ENCODE data around the gene DENND2C.

The DENND2C gene, protein sequence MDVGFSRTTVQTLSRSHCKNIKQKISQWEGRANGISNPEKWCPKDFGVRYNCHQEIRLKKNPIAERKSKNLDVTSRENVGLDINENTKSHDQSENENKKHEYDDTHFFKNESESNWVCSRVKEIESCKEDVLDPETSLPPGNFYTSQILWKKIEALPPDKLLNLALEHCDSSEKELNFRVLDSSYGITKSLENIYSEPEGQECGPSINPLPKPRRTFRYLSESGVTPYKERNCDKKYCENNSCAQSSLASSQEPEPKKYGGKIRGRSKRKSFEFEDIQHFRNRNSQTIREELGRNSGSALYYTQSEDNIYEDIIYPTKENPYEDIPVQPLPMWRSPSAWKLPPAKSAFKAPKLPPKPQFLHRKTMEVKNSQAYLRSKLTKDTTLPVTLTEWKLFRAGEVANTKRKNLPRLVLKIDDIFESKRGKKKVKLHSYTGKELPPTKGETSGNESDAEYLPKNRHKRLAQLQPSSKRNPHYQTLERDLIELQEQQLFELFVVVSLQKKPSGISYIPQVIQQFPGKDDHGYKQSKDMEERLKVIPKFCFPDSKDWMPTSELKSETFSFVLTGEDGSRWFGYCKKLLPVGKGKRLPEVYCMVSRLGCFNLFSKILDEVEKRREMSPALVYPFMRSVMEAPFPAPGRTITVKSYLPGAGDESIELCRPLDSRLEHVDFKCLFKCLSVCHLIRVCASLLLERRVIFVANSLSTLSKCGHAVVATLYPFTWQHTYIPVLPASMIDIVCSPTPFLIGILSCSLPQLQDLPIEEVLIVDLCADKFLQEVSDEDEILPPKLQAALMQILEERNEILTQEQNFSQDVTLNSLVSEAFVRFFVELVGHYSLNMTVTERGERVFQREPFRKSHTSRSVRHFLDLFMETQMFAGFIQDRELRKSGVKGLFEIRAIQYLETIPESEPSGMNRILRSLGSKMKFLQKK

DNA sequence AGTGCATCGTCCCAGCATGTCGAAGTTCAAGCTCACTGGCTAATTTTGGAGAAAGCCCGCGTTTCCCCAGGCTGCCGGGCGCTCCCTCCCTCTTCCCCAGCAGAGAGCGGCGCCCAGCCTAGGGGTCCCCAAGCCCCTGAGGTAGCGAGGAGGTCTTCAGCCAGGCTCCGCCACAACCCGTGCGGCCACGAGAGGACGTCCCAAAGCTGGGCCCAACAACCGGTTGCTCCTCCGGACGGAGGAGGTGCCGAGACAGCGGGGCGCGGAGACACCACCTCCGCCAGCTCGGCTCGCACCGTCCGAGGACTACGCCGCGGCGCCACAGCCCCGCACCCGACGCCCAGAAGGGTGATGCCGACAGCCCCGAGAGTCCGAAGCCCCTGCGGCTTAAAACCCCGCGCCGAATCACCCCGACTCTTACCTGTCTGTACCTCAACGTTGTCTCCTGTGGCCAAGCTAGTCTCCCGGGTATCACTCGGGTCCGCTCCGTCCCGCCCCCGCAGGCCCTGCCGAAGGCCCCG is at the start of gene DENND2C:
Gene DENND2C (minus strand): TSS at position 488 of the 521 bp plus-strand sequence. CDS start 44,065 bp downstream, outside the sequence.
- DNase-seq: no peak

DNA sequence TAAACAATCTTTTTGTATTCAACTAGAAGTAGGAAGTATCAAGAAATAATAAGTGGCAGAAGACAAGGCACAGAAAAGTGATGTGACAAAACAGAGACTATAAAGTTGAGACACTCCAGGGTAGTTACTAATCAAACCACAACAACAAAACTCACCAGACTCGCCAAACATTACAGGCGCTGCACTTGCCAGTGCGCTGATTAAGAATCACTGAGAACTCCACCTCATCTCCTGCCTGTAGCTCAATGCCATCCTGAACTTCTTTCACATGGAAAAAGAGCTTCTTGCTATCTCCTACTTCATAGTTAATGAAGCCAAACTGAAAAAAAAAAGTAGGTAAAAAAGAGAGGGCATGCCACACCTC is 49.6 kb upstream of the DENND2C start:
- DNase-seq: no peak

DNA sequence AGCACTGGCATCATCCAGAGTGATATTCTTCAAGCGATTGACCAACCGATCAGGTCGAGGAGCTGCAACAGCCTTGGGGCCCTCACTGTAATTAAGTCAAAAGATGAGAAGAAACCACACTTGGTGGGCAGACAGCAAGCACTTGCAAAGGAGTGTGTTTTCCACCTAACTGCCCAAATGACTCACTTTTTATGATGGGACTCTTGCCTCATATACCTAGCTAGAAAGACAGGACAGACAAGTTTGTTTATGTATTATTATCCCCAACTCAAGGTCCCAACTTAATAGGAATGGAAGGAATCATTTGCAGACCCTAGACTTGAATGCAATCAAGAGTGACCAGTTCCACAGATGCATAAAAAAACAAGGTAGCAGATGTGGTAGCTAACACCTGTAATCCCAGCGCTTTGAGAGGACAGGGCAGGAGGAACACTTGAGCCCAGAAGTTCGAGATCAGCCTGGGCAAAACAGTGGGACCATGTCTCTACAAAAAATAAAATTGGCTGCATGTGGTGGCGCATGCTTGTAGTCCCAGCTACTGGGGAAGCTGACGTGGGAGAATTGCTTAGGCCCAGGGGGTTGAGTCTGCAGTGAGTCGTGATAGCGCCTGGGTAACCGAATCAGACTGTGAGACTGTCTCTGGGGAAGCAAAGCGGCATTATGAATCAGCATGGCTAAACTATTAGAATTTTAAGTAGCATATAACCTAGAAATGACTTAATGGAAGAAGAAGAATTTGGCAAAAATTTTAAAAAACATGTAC is 49.0 kb upstream of the DENND2C start:
- DNase-seq: no peak

GRCh38 chr1:114716304-114717170 is 46.7 kb upstream of the DENND2C start, which contains the start of gene NRAS:
Gene NRAS, minus strand, starts transcription at chr1:114716771. Its CDS starts 611 bp downstream, at chr1:114716160.
- DNase-seq: peak; percentile 88

DNA sequence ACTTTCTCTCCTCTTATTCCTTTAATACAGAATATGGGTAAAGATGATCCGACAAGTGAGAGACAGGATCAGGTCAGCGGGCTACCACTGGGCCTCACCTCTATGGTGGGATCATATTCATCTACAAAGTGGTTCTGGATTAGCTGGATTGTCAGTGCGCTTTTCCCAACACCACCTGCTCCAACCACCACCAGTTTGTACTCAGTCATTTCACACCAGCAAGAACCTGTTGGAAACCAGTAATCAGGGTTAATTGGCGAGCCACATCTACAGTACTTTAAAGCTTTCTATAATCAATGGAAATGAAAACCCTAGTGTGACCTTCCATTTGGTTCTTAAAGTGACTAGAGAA is 46.1 kb upstream of the DENND2C start:
- DNase-seq: no peak

DNA sequence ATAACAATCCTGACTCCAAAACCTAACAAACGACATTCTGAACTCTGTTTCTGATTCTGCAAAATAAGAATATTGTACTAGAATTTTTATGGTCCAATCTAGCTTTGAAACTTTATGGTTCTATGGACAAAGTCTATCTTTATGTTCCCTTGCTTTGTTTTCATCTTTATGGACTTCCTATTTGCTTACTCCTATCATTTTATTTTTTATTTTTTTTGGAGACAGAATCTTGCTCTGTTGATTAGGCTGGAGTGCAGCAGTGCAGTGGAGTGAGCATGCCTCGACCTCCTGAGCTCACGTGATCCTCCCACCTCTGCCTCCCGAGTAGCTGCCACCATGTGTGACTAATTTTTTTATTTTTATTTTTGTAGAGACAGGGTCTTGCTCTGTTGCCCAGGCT is 43.1 kb upstream of the DENND2C start:
- no peak for DNase-seq

- DNase-seq: no peak
Observed at GRCh38 chr1:114710360-114710759, 40.5 kb upstream of the DENND2C start.

DNA sequence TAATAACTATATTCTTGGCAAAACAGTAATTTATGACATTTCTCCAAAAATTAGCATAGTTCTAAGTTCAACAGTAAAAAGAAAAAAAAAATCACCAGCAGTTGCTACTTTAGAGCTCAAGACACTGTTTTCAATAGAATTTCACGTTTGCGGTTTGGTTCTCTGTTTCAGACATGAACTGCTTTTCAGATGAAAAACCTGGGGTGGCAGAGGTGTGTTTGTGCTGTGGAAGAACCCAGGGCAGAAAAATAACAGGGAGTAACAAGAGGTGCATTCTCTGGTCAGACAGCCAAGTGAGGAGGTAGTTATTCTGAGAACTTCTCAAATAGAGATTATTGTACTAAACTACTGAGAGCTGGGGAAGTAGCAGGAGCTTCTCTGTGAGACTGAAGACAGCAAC is 37.8 kb upstream of the DENND2C start:
- no peak for DNase-seq

DNA sequence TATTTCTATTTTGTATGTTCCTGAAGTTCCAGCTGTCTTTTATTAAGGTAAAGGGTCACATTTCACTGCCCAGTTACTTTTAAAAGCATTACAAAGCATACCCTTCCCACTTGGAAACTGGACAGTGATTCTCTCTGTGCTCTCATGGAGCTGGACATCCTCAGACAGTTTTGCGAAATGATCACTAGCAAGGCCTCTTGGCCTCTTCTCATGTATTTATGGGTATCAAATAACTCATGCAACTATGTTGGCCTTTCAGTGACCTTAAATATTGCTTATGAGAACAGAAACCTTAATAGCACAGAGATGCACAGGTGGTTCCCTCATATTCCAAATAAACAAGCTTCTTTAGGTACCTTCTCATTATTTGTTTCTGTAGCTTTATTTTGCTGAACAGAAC is 33.4 kb upstream of the DENND2C start:
- DNase-seq: no peak

- DNase-seq: no peak
Observed at GRCh38 chr1:114702737-114703136, 32.9 kb upstream of the DENND2C start.

DNA sequence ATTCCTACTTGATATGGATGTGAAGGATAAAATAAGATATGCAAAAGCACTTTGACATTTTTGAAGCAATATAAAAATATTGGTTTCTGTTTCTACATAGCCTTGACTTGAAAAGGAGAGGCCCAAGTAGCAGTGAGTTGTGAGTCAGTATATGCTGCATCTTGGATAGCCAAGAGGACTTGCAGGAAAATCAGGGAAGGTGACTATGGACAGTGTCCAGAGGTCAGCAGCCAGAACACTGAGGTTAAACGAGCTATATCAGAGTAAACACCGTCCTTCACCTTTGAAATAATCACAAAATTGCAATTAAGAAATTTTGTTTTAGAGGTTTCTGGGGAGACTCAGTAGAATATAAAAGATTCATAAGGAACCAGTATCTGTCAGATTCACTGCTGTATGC is 32.1 kb upstream of the DENND2C start:
- no peak for DNase-seq

- no peak for DNase-seq
Observed at GRCh38 chr1:114700036-114700600, 30.3 kb upstream of the DENND2C start.

DNA sequence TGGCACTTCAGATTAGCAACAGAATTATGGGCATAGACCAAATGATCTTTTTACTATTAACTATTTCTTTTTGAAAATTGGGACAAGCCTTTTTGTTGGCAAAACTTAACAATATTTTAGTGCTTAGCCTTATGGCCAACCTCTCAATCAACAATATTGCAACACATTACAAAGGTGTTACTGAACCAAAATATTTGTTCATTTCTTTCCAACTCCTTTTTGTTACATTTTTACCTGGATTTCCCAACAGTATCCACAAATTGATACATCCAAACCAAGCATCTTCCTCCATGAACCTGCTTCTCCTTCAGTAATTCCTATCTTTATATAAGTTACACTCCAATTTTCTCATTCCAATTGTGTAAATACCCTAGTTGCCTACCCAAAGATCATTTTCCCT is 27.0 kb upstream of the DENND2C start:
- DNase-seq: no peak

DNA sequence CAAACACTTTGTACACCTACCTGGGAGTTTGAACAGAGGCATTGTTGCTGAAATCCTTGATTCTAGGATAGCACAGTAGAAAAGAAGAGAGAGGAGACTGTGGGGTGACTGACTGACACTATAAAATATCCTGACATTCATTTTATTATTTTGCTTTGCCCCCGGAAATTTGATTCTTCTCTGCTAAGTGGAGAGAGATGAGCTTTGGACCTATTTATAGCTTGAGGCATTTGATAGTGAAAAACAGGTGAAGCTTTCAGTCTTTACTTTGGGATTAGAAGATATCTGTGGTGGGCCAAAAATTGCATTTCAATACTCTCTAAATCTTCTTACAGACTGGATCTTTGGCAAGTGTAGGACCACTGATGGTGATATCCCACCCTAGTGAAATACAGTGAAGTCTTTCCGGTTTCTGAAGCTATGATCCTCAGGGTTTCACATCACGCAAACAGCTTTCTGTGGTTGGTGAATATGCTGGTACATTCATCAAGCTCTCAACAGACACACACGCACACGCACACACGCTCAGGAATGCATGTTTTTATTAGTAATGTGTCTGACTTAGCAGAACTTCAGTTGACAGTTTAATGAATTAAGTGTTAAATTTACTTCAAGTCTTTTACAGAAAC is 25.7 kb upstream of the DENND2C start, which contains the start of gene AMPD1:
Gene AMPD1 (minus strand): TSS at position 117 of the 629 bp plus-strand sequence. CDS start 75 bp downstream, at position 42.
- DNase-seq: no peak

- DNase-seq: no peak
Observed at GRCh38 chr1:114694540-114695310, 24.9 kb upstream of the DENND2C start.

DNA sequence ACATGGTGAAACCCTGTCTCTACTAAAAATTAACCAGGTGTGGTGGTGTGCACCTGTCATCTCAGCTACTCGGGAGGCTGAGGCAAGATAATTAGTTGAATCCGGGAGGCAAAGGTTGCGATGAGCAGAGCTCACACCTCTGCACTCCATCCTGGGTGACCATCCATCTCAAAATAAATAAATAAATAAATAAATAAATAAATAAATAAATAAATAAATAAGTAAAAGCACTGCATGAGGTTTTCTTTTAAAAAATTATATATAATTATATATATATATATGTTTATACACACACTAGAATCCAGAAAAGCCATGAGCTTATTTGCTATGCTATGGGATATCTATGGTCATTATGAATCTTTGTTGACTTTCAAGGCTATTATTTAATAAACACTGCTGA is 23.1 kb upstream of the DENND2C start:
- no peak for DNase-seq

DNA sequence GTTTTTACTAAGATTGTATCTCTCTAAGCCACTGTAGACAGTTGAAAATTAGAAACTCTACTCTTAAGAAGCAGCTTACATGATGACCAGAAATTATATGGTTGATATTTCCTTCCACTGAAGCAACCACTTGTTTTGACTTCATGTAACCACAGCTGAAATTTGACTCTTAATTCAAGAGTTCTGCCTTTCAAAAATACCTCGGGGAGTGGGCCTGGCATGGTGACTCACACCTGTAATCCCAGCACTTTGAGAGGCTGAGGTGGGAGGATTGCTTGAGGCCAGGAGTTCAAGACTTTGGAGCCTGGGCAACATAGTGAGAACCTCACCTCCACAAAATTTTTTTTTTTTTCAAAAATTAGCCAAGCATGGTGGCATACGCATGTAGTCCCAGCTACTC is 21.2 kb upstream of the DENND2C start:
- DNase-seq: no peak

DNA sequence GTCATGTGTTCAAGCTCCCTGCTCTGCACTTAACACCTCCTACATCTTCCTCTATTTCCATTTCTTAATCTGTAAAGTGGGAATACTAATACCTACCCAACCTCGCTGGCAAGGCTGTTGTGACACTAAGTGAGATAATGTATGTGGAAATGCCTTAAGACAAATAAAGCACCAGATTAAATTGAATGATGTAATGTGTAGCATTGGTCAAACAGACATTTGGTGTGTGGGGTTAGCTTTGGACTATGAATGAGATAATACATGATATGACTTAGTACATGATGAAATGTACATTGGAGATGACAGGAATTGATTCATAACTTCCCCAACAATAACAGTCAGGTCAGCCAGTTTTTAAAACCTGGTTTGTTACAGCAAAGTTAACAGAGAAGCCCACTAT is 20.3 kb upstream of the DENND2C start:
- DNase-seq: no peak

- DNase-seq: no peak
Observed at GRCh38 chr1:114688526-114688925, 18.7 kb upstream of the DENND2C start.

DNA sequence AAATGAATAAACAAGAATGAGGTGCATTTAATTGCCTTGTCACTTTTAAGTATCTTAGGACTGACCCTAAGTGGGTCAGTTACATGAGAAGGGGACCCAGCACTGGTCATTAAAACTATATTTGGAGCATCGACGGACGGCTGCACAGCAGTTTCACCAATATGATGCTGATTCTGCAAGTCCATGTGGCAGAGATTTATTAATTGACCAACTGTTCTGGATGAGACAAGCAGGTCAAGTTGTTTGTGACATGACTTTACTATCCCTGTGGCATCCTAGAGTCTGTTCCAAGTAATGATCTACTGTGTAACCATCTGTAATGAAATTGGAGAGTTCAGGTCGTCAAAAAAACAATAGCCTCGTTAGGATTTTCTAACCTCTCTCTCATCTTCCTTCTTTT is 16.0 kb upstream of the DENND2C start:
- no peak for DNase-seq
